C4-2B (cell line): ENCODE results near the gene ZNF410.

ENCODE experiments used
- H3K27ac ChIP-seq: fragments of 450-650 bp; 2 replicates; pipeline ENCODE4 v1.5.1; 2017
- CTCF ChIP-seq: fragments of 450-650 bp; conservative IDR thresholded peaks from 2 replicates; pipeline ENCODE4 v1.5.1; 2017; ENCODE audit warnings: mild to moderate bottlenecking
- ZFX ChIP-seq: fragments of 450-650 bp; IDR thresholded peaks from 2 replicates; pipeline ENCODE4 v1.6.1; 2017

The ZNF410 gene

GRCh38 chr14:73870525-73871235, 16.0 kb upstream of the ZNF410 start:
- TF ChIP-seq CTCF: no peak
- no peak for TF ChIP-seq ZFX

GRCh38 chr14:73873660-73874059, 13.0 kb upstream of the ZNF410 start:
- H3K27ac ChIP-seq: no peak overlapping the region

More at GRCh38 chr14:73870525-73871235, 16.0 kb upstream of the ZNF410 start:
- no peak overlapping the region for H3K27ac ChIP-seq

DNA sequence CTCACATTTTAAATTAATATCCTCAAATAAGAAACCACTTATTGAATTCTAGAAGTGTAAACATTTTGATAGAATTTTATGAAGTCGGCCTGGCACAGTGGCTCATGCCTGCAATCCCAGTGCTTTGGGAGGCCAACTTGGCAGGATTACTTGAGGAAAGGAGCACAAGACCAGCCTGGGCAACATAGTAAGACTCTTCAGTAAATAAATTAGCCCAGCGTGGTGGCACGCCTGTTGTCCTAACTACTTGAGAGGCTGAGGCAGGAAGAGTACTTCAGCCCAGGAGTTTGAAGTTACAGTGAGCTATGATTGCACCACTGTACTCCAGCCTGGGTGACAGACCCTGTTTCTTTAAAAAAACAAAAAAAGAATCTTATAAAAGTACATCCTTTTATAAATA, 8.9 kb upstream of the ZNF410 start:
- H3K27ac ChIP-seq: no peak overlapping the region
- TF ChIP-seq ZFX: no peak
- no peak for TF ChIP-seq CTCF

More at GRCh38 chr14:73873660-73874059, 13.0 kb upstream of the ZNF410 start:
- no peak for TF ChIP-seq CTCF
- no peak for TF ChIP-seq ZFX

GRCh38 chr14:73878436-73878835, 8.2 kb upstream of the ZNF410 start:
- H3K27ac ChIP-seq: no peak overlapping the region
- no peak for TF ChIP-seq CTCF
- TF ChIP-seq ZFX: no peak

GRCh38 chr14:73879027-73879426, 7.6 kb upstream of the ZNF410 start:
- no peak overlapping the region for H3K27ac ChIP-seq
- TF ChIP-seq ZFX (no peak), CTCF (no peak)

- no peak overlapping the region for H3K27ac ChIP-seq
- TF ChIP-seq CTCF: no peak
- TF ChIP-seq ZFX: no peak
Observed at GRCh38 chr14:73884438-73885190, 2.0 kb upstream of the ZNF410 start.

- TF ChIP-seq ZFX: no peak
- TF ChIP-seq CTCF: no peak
- H3K27ac ChIP-seq: peak overlapping the region; percentile 79
Observed at GRCh38 chr14:73887318-73887616, 608 bp downstream of the ZNF410 start.
